OCI-LY1 (cell line): Measurements from ENCODE around the gene TMEM40.

ENCODE experiments used
- H2AFZ ChIP-seq: fragments of 200-600 bp; sonication (generic), shearing (Covaris generic); 2 replicates; pipeline ENCODE4 v1.6.0; 2014; ENCODE audit warnings: antibody characterized with exemption, mild to moderate bottlenecking, low read length
- H3F3A ChIP-seq: fragments of 200-600 bp; sonication (generic), shearing (Covaris generic); 2 replicates; pipeline ENCODE4 v1.6.0; 2014; ENCODE audit warnings: mild to moderate bottlenecking, antibody characterized with exemption, low read length, moderate library complexity; ENCODE audit not compliant: insufficient read depth
- H3K27ac ChIP-seq: fragments of 200-600 bp; sonication (generic); 2 replicates; pipeline ENCODE4 v1.5.1; 2014; ENCODE audit warnings: low read length, mixed run types, mild to moderate bottlenecking, low read depth; ENCODE audit not compliant: poor library complexity, severe bottlenecking
- H3K27me3 ChIP-seq: fragments of 200-600 bp; sonication (generic); 2 replicates; pipeline ENCODE4 v1.6.0; 2014; ENCODE audit warnings: antibody characterized with exemption, mild to moderate bottlenecking, low read length, moderate library complexity; ENCODE audit not compliant: insufficient read depth
- H3K36me3 ChIP-seq: fragments of 200-600 bp; sonication (generic); 2 replicates; pipeline ENCODE4 v1.6.1; 2014; ENCODE audit warnings: mild to moderate bottlenecking, antibody characterized with exemption, low read length, moderate library complexity, mixed read lengths; ENCODE audit not compliant: insufficient read depth
- H3K4me1 ChIP-seq: fragments of 200-600 bp; sonication (generic); 2 replicates; pipeline ENCODE4 v1.5.1; 2014; ENCODE audit warnings: mild to moderate bottlenecking, low read length, moderate library complexity; ENCODE audit not compliant: insufficient read depth, severe bottlenecking
- H3K4me2 ChIP-seq: fragments of 200-600 bp; sonication (generic), shearing (Covaris generic); 2 replicates; pipeline ENCODE4 v1.6.1; 2014; ENCODE audit warnings: low read length
- H3K4me3 ChIP-seq: fragments of 200-600 bp; sonication (generic); 2 replicates; pipeline ENCODE4 v1.5.1; 2014; ENCODE audit warnings: low read length, low read depth, mild to moderate bottlenecking, mixed read lengths; ENCODE audit not compliant: poor library complexity, severe bottlenecking
- H3K79me2 ChIP-seq: fragments of 200-600 bp; shearing (Covaris generic); 2 replicates; pipeline ENCODE4 v1.6.1; 2016; ENCODE audit warnings: mixed run types, low read length, mixed read lengths; ENCODE audit not compliant: insufficient read depth
- H3K9ac ChIP-seq: fragments of 200-600 bp; sonication (generic), shearing (Covaris generic); 2 replicates; pipeline ENCODE4 v1.6.1; 2014; ENCODE audit warnings: mild to moderate bottlenecking, low read length, mixed read lengths
- H3K9me2 ChIP-seq: fragments of 200-600 bp; sonication (generic), shearing (Covaris generic); 2 replicates; pipeline ENCODE4 v1.6.1; 2014; ENCODE audit warnings: low read depth, mild to moderate bottlenecking, low read length, mixed read lengths
- H3K9me3 ChIP-seq: fragments of 200-600 bp; shearing (Covaris generic); 2 replicates; pipeline ENCODE4 v1.6.1; 2014; ENCODE audit warnings: low read length, mixed read lengths
- H4K20me1 ChIP-seq: fragments of 200-600 bp; sonication (generic), shearing (Covaris generic); 2 replicates; pipeline ENCODE4 v1.6.0; 2016; ENCODE audit warnings: mild to moderate bottlenecking, low read length; ENCODE audit not compliant: insufficient read depth
- CTCF ChIP-seq: fragments of 200-600 bp; sonication (generic), shearing (Covaris generic); IDR thresholded peaks from 2 replicates; pipeline ENCODE4 v1.5.1; 2017; ENCODE audit warnings: mild to moderate bottlenecking, antibody characterized with exemption, low read length, moderate library complexity, mixed read lengths
- EZH2 ChIP-seq: fragments of 200-600 bp; sonication (generic), shearing (Covaris generic); IDR thresholded peaks from 2 replicates; pipeline ENCODE4 v1.8.0; 2017; ENCODE audit warnings: borderline replicate concordance, mixed run types, mild to moderate bottlenecking, antibody characterized with exemption, low read length, moderate library complexity, mixed read lengths

Gene TMEM40

GRCh38 chr3:12706504-12707253 is 52.4 kb downstream of the TMEM40 start:
- H3K27ac ChIP-seq, result no peak overlapping the region
- H3K4me2 ChIP-seq, result no peak overlapping the region
- H3K4me3 ChIP-seq, result no peak overlapping the region
- no peaks in the 10 kb centered on the region for H4K20me1 ChIP-seq
- no peaks in the 10 kb centered on the region for H3F3A ChIP-seq
- no peaks in the 10 kb centered on the region for H3K9me2 ChIP-seq
- no peak overlapping the region for H2AFZ ChIP-seq
- no peak overlapping the region for H3K9ac ChIP-seq
- H3K79me2 ChIP-seq, result no peaks in the 10 kb centered on the region
- no peaks in the 10 kb centered on the region for H3K9me3 ChIP-seq
- H3K4me1 ChIP-seq, result no peaks in the 10 kb centered on the region
- H3K36me3 ChIP-seq, result no peaks in the 10 kb centered on the region
- TF ChIP-seq CTCF (peak; percentile 86), EZH2 (no peak)
- H3K27me3 ChIP-seq, result peaks cover 3% of the 10 kb centered on the region; the same call in 1 of the 2 replicates

- no peaks in the 10 kb centered on the region for H3K9me3 ChIP-seq
- H3K79me2 ChIP-seq, result no peaks in the 10 kb centered on the region
- no peaks in the 10 kb centered on the region for H3K36me3 ChIP-seq
- H3K4me1 ChIP-seq, result no peaks in the 10 kb centered on the region
- no peak overlapping the region for H3K4me3 ChIP-seq
- no peak overlapping the region for H2AFZ ChIP-seq
- H3K4me2 ChIP-seq, result no peak overlapping the region
- H4K20me1 ChIP-seq, result no peaks in the 10 kb centered on the region
- no peaks in the 10 kb centered on the region for H3F3A ChIP-seq
- no peak overlapping the region for H3K9ac ChIP-seq
- TF ChIP-seq CTCF (no peak), EZH2 (no peak)
- no peak overlapping the region for H3K27ac ChIP-seq
- H3K9me2 ChIP-seq, result no peaks in the 10 kb centered on the region
- H3K27me3 ChIP-seq, result no peaks in the 10 kb centered on the region
These were observed 53.1 kb downstream of the TMEM40 start for GRCh38 chr3:12705981-12706380.

- Histone ChIP-seq H3K4me1 (no peaks in the 10 kb centered on the region), H3K36me3 (no peaks in the 10 kb centered on the region), H3F3A (no peaks in the 10 kb centered on the region), H4K20me1 (no peaks in the 10 kb centered on the region), H3K4me3 (no peak overlapping the region), H3K27ac (no peak overlapping the region), H3K4me2 (no peak overlapping the region), H3K79me2 (no peaks in the 10 kb centered on the region), H2AFZ (no peak overlapping the region), H3K9me3 (no peaks in the 10 kb centered on the region), H3K9ac (no peak overlapping the region), H3K27me3 (no peaks in the 10 kb centered on the region), H3K9me2 (no peaks in the 10 kb centered on the region)
- TF ChIP-seq EZH2 (no peak), CTCF (no peak)
These were observed 53.6 kb downstream of the TMEM40 start for GRCh38 chr3:12705374-12705926.
